Activated CD8-positive, alpha-beta memory T cell treated with anti-CD3 and anti-CD28 coated beads for 36 hours (primary cell): ENCODE measurements around the gene GPR4. TPM values are rescaled to one million over a fixed set of nuclear protein-coding genes. Genes with fewer than 3 reads are reported as not detected.

Experiments used
- CTCF ChIA-PET: fragments of 350-600 bp; sonication (Branson Sonifier 250); formaldehyde crosslinking; loops from one replicate; lab custom pipeline; 2021; ENCODE audit warnings: antibody characterized with exemption; lab: Charles Lee
- POLR2A ChIA-PET: fragments of 350-600 bp; sonication (Branson Sonifier 250); formaldehyde crosslinking; loops from one replicate; lab custom pipeline; 2021; ENCODE audit warnings: antibody characterized with exemption; lab: Charles Lee
- total RNA-seq, 2 experiments: library from RNA; stranded (reverse); gene quantifications; one replicate each; pipeline ENCODE4 v1.2.3, GENCODE V29; 2021

Gene GPR4
- total RNA-seq = not detected

DNA sequence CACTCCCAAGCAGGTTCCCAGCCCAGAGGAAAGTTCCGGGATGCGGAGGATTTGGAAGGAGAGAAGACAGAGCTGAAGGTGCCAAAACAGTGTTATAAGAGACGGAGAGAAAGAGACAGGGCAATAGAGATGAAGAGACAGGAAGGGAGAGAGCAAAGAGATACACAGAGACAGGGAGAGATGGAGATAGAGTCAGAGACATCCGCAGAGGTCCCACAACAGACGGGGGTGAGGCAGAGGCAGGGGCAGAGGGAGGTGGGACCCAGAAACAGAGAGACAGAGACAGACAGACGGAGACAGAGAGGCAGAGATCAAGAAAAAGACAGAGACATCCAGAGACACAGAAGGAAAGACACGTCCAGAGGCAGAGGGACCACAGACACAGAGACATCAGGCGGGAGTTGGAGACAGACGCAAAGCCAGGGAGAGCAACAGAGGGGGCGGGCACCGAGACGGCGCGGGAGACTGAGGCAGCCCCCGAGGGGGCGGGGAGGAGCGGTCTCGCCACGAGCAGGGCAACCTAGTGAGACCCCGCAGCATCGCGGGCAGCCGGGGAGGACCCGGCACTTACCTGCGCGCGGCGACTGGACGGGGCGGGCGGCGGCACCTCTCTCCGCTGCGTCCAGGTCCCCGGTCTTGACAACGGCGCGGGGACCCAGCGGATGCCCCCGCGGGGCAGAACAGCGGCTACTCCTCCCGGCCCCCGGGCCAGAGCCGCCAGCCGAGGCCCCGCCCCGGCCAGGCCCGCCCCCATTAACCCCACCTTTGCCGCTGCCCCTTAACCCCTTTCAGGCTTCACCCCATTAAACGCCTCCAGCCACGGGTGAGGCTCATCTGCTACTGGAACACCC, at the start of gene GPR4:
TSS of gene GPR4 (minus strand) at position 689 of the 851 bp plus-strand sequence. CDS start 10,346 bp downstream, outside the sequence.
- ChIA-PET POLR2A (no interaction called here), CTCF (interaction anchor here (1.2 kb wide), 1 partner anchor 85 kb away, joined by 3 read pairs; no protein-coding TSS in a partner anchor)

- POLR2A ChIA-PET = no interaction called here
- CTCF ChIA-PET = interaction anchor here (0.8 kb wide), 1 partner anchor 30 kb away, joined by 3 read pairs; no protein-coding TSS in a partner anchor
Observed at GRCh38 chr19:45650722-45651121, 48.7 kb upstream of the GPR4 start.

DNA sequence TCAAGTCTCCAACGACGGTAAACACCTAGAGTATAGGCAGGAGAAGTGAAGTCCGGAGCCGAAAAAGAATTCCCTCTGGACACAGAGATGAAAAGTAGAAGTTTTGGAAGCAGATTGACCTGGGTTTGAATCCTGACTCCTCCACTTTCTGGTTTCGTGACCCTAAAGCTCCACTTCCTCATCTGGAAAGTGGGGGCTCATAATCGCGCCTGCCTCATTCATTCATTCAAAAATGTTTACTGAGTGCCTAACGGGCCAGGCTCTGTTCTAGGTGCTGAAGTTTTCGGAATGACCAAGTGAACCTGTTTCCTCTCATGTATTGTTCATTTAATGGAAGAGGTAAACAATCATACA, 44.3 kb upstream of the GPR4 start:
- ChIA-PET CTCF (interaction anchor here (0.5 to 1.8 kb wide), 12 partner anchors 10 to 218 kb away, joined by 3 to 9 read pairs (median 4); partner anchors contain the start of genes QPCTL and SNRPD2), POLR2A (interaction anchor here (0.5 to 1.1 kb wide), 5 partner anchors 23 to 1892 kb away, joined by 3 to 4 read pairs (median 4); partner anchors contain the start of gene QPCTL)

GRCh38 chr19:45645631-45646344, 43.8 kb upstream of the GPR4 start:
- POLR2A ChIA-PET = interaction anchor here (0.5 to 1.1 kb wide), 5 partner anchors 23 to 1892 kb away, joined by 3 to 4 read pairs (median 4); partner anchors contain the start of gene QPCTL
- CTCF ChIA-PET = interaction anchor here (0.5 to 1.8 kb wide), 12 partner anchors 11 to 218 kb away, joined by 3 to 9 read pairs (median 4); partner anchors contain the start of genes QPCTL and SNRPD2

DNA sequence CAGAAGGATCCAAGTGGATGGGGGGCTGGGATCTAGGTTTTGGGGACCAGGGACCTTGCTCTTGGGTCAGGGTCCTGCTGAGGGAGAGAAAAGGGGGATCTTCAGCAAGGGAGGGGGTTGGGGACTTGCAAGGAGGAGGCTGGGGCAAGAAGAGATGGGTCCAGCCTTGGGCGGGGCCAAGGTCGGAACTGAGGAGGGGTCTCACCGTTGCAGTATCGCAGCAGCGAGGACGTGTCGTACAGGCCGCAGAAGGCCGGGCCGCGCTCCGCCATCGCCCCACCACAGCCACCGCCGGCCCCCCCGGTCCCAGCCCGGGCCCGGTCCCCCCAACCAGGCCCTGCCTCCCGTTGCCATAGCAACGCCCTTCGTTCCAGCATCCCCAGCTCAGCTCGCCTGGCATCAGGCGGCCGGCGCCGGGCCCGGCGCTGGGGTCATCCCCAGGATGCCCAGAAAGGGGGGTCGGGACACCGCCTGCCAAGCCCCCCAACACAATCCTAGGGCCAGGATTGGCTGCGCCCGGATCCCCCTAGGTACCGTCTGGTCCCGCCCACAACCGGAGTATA, 43.1 kb upstream of the GPR4 start:
- POLR2A ChIA-PET = interaction anchor here (1.1 kb wide), 3 partner anchors 22 to 146 kb away, joined by 3 to 4 read pairs (median 4); no protein-coding TSS in a partner anchor
- CTCF ChIA-PET = interaction anchor here (1.0 to 1.8 kb wide), 7 partner anchors 22 to 217 kb away, joined by 3 to 8 read pairs (median 5); partner anchors contain the start of genes QPCTL and SNRPD2

DNA sequence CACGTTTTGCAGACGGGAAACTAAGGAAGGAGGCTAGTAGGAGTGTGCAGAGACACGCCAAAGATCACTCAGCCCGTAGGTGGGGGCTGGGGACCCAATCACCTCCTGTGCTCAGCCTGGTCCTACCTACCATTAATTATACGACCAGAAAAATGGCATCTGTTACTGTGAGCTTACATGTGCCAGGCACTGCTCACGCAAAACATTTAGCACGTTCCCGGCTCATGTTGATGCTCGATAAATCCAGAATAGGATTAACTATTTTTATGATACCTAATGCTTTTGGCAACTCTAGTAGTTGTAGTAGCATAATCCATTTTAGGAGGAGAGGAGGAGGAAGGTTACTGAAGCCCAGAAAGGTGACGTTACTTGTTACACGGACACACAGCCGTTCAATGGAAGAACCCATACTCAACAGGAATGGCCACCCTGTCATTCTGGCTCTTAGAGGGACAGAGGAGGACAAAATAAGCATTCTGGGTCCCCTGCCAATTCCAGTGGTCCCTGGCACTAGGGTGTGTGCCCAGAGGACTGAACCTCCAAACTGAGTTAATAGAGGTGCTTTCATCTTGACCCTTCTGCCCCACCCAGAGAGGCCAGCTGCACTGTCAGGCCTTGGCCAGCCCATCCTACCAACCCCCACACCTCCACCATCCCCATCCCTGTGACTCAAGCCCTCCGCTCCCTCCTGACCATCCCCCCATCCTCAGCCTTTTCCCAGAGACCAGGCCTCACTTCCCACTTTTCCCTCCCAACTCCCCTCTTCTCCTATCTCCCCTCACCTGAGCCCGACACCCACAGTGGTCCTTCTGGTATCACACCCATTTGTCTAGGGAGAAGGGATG, 42.1 kb upstream of the GPR4 start:
- ChIA-PET POLR2A (interaction anchor here (1.8 kb wide), 1 partner anchor 136 kb away, joined by 4 read pairs; no protein-coding TSS in a partner anchor), CTCF (interaction anchor here (0.8 to 5.7 kb wide), 12 partner anchors 13 to 219 kb away, joined by 3 to 57 read pairs (median 8); partner anchors contain the start of genes ERCC1, GIPR, QPCTL and SNRPD2)

- ChIA-PET POLR2A (interaction anchor here (0.6 to 2.9 kb wide), 7 partner anchors 12 to 175 kb away, joined by 4 to 37 read pairs (median 8); partner anchors contain the start of genes FOSB and GIPR), CTCF (interaction anchor here (0.7 to 5.7 kb wide), 19 partner anchors 12 to 219 kb away, joined by 3 to 57 read pairs (median 5); partner anchors contain the start of genes ERCC1, GIPR, PPM1N and QPCTL)
Observed at GRCh38 chr19:45643024-45643926, 41.3 kb upstream of the GPR4 start.

GRCh38 chr19:45641274-45642105, 39.5 kb upstream of the GPR4 start:
- ChIA-PET POLR2A (interaction anchor here (0.6 to 2.9 kb wide), 13 partner anchors 10 to 188 kb away, joined by 3 to 37 read pairs (median 6); partner anchors contain the start of genes FOSB, GIPR, OPA3 and QPCTL), CTCF (interaction anchor here (0.6 to 5.7 kb wide), 24 partner anchors 10 to 245 kb away, joined by 3 to 57 read pairs (median 5); partner anchors contain the start of genes GIPR, IRF2BP1, QPCTL and SNRPD2)

GRCh38 chr19:45640849-45641273, 38.8 kb upstream of the GPR4 start:
- ChIA-PET CTCF (interaction anchor here (0.6 to 5.7 kb wide), 9 partner anchors 9 to 245 kb away, joined by 3 to 57 read pairs (median 5); partner anchors contain the start of genes IRF2BP1, QPCTL and SNRPD2), POLR2A (interaction anchor here (0.6 to 2.9 kb wide), 10 partner anchors 9 to 187 kb away, joined by 3 to 37 read pairs (median 7); partner anchors contain the start of genes FOSB, GIPR, OPA3 and VASP)

- CTCF ChIA-PET = interaction anchor here (0.6 to 5.7 kb wide), 5 partner anchors 18 to 133 kb away, joined by 3 to 57 read pairs (median 3); no protein-coding TSS in a partner anchor
- POLR2A ChIA-PET = interaction anchor here (0.6 to 1.4 kb wide), 2 partner anchors 9 to 24 kb away, joined by 4 to 7 read pairs; no protein-coding TSS in a partner anchor
Observed at GRCh38 chr19:45638930-45639729, 37.1 kb upstream of the GPR4 start, which contains the start of gene EML2. EML2 (minus strand) TSS chr19:45639397; CDS start chr19:45639376, 21 bp downstream.

DNA sequence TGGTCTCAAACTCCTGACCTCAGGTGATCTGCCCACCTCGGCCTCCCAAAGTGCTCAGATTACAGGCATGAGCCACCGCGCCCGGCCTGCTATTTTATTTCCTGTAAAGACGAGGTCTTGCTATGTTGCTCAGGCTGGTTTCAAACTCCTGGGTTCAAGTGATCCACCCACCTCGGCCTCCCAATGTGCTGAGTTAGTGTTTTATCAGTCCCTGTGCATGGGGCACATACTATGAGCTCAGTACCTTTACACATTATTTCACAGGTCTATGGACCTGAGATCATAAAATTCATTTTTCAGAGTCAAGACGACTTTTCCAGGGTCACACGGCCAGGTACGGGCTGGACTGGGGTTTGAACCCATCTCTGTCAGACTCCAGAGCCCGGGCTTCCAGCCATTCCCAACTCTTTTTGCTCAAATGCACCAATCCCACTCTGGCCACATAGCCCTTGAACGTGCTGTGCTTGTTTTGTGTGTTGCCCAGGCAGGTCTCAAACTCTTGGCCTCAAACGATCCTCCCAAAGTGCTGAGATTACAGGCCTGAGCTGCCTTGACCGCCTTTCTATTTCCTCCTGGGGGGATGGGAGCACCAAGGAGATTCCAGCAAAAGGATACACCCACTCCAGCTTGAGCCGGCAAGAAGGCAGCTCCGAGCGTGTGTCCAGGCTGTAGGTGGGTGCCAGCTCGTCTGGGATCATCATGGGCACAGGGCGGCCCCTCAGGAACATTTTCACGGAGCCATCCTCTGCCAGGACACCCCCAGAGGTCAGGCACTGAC, 36.1 kb upstream of the GPR4 start:
- POLR2A ChIA-PET = interaction anchor here (0.6 to 1.4 kb wide), 3 partner anchors 8 to 242 kb away, joined by 3 to 7 read pairs (median 4); no protein-coding TSS in a partner anchor

GRCh38 chr19:45636902-45637301, 34.9 kb upstream of the GPR4 start:
- CTCF ChIA-PET = interaction anchor here (0.7 to 1.7 kb wide), 3 partner anchors 10 to 81 kb away, joined by 3 to 7 read pairs (median 6); partner anchors contain the start of gene GIPR
- POLR2A ChIA-PET = no interaction called here

More for the DNA sequence above, 36.1 kb upstream of the GPR4 start:
- CTCF ChIA-PET = interaction anchor here (1.2 to 1.7 kb wide), 3 partner anchors 11 to 132 kb away, joined by 6 to 7 read pairs (median 6); partner anchors contain the start of gene GIPR

DNA sequence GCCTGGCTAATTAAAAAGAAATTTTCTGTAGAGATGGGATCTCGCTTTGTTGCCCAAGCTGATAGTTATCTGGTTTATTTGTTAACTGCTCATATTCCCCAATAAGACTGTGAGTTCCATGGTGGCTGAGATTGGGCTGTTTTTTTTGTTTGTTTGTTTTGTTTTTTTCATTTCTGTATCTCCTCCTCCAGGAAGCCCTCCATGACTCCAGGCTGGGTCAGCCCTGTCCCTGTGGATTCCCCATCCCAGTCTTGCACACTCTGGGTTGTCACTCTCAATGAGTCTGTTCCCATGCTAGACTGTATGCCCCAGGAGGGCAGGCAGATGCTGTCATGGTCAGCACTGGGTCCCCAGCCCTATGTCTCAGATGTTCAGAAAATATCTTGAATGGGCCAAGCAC, 34.3 kb upstream of the GPR4 start:
- CTCF ChIA-PET = no interaction called here
- POLR2A ChIA-PET = no interaction called here
